Activated T-helper 1 cell treated with Interleukin-2 at 50 U/mL for 16 hours (primary cell): Measurements from ENCODE around the gene HRC.
"Not testable (repeated sequence)": the region's sequence is repeated elsewhere in the genome, so short reads cannot be mapped to it uniquely, and the experiment has no call there.

ENCODE experiments used
- DNase-seq: peaks from one replicate; pipeline ENCODE4 v3.0.0-alpha.2; 2020; ENCODE audit warnings: low read depth

The HRC gene

GRCh38 chr19:49135686-49136085, 19.5 kb downstream of the HRC start:
- DNase-seq = no peak

- DNase-seq = no peak
Observed at GRCh38 chr19:49133621-49134454, 21.4 kb downstream of the HRC start.

GRCh38 chr19:49132974-49133609, 22.1 kb downstream of the HRC start:
- no peak for DNase-seq

GRCh38 chr19:49130325-49130724, 24.9 kb downstream of the HRC start:
- no peak for DNase-seq

GRCh38 chr19:49129238-49129583, 26.0 kb downstream of the HRC start:
- no peak for DNase-seq

- no peak for DNase-seq
Observed at GRCh38 chr19:49128545-49129237, 26.5 kb downstream of the HRC start.

GRCh38 chr19:49127674-49128544, 27.3 kb downstream of the HRC start:
- DNase-seq = peak; percentile 87

GRCh38 chr19:49127225-49127624, 28.0 kb downstream of the HRC start:
- DNase-seq = not testable (repeated sequence)

GRCh38 chr19:49126575-49126974, 28.6 kb downstream of the HRC start:
- DNase-seq = no peak

- no peak for DNase-seq
Observed at GRCh38 chr19:49125025-49125731, 30.0 kb downstream of the HRC start.

- DNase-seq = not testable (repeated sequence)
Observed at GRCh38 chr19:49123285-49123684, 31.9 kb downstream of the HRC start.

- not testable (repeated sequence) for DNase-seq
Observed at GRCh38 chr19:49121841-49122240, 33.4 kb downstream of the HRC start.

GRCh38 chr19:49120868-49121267, 34.3 kb downstream of the HRC start:
- no peak for DNase-seq

GRCh38 chr19:49120325-49120683, 34.9 kb downstream of the HRC start:
- no peak for DNase-seq

- DNase-seq = no peak
Observed at GRCh38 chr19:49119411-49120324, 35.5 kb downstream of the HRC start, which contains the start of gene PPFIA3. Gene PPFIA3 (plus strand): TSS chr19:49119544. CDS start chr19:49127874, 8,330 bp downstream.

GRCh38 chr19:49118565-49119410, 36.4 kb downstream of the HRC start, which contains the start of gene C19orf73:
Gene C19orf73 (minus strand): TSS chr19:49119143. CDS start chr19:49119022, 121 bp downstream.
- DNase-seq = peak; percentile 95

GRCh38 chr19:49117677-49118564, 37.3 kb downstream of the HRC start:
- DNase-seq = no peak

GRCh38 chr19:49116544-49116943, 38.7 kb downstream of the HRC start:
- DNase-seq = no peak
